HG02870 (cell line): ENCODE results near the gene COL25A1.
A peak's percentile ranks its signal among the peaks of the same experiment; 100 is the strongest.

Experiments used
- ATAC-seq: cut with Tn5 transposase; IDR thresholded peaks from one replicate; pipeline ENCODE4 v1.9.1; 2021; ENCODE audit warnings: mild to moderate bottlenecking, moderate library complexity; ENCODE audit not compliant: unreplicated experiment

The COL25A1 gene

GRCh38 chr4:109294006-109294405, 8.5 kb downstream of the COL25A1 start:
- ATAC-seq: peak; percentile 91

- ATAC-seq: no peak
These were observed 10.7 kb downstream of the COL25A1 start for GRCh38 chr4:109291707-109292238.

GRCh38 chr4:109290918-109291317, 11.5 kb downstream of the COL25A1 start:
- ATAC-seq: no peak

- ATAC-seq: peak; percentile 77
These were observed 23.8 kb downstream of the COL25A1 start for GRCh38 chr4:109278594-109279031.

DNA sequence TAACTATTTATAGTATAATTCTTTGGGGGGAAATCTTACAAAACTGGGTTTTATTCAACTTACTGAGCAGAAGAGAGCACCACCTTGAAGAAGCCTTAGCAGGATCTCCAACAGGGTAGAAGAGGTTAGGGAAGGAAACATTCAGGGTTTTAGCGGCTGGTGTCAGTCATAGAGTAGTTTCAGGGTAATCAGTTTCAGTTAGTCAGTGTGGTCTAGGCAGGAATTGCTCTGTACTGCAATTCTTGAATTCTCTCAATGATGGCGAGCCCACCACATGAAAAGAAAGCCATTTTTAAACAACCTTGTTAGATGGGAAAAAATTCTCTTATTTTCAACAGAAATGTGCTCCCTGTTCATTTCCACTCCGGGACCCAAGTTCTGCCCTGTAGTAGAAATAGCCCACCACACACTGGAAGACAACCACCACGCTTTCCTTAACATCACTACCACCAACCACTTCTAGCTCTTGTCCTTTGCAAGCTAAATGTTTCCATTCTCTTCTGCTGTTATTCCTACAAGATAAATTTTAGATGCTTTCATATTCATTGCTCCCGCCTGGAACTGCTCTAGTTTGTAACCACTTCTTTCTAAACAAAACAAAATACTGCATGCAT, 25.9 kb downstream of the COL25A1 start:
- peak; percentile 81 for ATAC-seq

DNA sequence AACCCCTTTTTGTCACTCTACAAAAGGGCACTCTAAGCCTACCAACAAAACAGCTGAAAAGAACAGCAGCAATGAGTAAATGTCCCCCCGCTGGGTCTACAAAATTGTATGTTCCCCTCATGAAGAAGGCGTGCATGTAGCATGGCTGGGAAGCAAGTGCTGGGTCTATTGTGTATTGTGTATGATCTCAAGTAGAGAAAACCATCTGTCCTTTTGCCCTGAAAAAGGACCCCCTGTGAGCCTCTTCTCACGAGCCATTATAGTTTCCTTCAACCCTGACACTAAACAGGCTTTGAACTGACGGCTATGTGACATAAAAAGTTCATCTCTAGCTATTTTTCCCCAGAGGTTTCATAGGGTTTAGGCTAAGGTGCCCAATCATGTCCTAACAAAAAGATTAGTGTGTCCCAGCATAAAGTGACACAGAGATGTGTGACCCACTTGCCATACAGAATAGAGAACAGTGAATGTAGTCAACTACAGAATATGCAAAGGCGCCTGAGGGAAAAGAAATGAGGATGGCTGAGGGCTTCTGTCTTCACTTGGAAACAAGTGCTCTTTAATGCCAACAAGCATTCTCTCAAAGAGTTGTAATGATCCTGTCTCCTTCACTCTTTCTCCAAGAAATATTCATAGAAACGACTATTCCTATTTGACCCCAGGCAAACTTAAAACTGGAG, 27.3 kb downstream of the COL25A1 start:
- no peak for ATAC-seq

DNA sequence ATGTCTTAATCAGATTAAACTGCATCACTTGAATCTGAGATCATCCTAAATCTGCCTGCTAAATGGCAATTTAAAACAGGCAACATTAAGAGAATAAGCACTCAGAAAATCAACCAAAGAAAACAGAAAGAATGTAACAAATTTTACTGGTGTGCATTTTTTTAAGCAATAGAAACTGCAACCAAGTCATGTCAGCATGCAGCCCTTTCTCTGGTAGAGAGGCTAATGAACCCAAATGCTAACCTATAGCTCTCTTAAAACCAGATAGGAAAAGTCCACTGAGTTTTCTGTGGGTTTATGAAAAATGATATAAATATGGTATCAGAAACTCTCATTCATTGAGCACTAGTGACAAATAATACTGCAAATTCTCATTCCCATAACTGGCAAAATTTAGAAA, 35.6 kb downstream of the COL25A1 start:
- ATAC-seq: no peak

DNA sequence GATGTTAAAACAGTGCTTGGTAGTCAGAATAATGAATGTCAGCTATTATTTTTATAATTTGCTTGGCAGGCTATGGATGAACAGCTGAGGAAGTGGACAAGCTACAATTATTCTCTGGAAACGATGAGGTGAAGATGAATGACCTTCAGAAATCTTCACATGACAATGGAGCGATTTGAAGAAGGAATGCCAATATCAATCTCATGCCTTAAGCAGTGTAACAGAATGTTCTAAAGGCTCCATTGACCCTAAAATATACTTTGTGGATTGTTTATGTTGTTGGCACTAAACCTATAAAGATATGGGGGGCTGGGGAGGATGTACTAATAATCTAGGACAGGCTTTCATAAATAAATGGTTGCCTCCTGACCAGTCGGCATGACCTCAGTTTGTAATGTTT, 36.2 kb downstream of the COL25A1 start:
- ATAC-seq: no peak

- ATAC-seq: no peak
These were observed 38.7 kb downstream of the COL25A1 start for GRCh38 chr4:109263721-109264120.

- ATAC-seq: no peak
These were observed 45.6 kb downstream of the COL25A1 start for GRCh38 chr4:109256818-109257217.

DNA sequence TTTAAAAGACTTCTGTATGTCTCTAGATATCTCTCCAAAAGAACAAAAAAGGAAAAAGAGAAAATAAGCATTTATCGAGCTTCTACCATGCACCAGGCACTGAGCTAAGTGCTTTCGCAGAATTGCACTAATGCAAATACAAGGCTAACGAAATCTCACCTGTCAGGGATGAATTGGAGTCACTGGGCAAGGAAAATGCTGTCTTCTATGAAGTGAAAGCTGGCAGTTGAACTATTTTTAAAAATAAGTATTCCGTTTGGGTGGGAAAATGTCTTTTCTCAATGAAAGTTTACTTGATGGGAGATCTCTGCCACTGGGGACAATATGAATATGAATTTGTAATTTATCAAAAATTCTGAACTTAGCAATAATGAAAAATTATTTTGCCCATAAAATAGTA, 47.6 kb downstream of the COL25A1 start:
- no peak for ATAC-seq

GRCh38 chr4:109251396-109251795, 51.1 kb downstream of the COL25A1 start:
- no peak for ATAC-seq

GRCh38 chr4:109248322-109248900, 54.0 kb downstream of the COL25A1 start:
- ATAC-seq: no peak

DNA sequence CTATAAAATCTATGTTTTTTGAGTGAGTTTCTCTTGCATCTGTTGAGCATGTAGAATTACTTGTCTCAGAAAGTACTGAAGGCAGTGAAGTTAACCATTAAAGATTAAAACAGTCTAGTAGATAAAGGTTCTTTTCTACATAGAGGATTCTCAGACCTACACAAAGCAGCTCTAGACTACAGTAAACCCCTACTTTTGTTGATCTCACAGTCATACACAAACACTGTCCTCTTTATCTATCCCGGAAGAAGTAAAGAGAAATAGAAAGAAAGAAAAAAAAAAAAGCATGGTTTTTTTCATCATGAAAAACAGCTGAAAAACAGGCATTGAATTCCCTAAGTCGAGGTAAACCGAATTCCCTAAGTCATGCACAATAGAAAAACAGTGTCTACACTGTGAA, 58.6 kb downstream of the COL25A1 start:
- ATAC-seq: no peak

DNA sequence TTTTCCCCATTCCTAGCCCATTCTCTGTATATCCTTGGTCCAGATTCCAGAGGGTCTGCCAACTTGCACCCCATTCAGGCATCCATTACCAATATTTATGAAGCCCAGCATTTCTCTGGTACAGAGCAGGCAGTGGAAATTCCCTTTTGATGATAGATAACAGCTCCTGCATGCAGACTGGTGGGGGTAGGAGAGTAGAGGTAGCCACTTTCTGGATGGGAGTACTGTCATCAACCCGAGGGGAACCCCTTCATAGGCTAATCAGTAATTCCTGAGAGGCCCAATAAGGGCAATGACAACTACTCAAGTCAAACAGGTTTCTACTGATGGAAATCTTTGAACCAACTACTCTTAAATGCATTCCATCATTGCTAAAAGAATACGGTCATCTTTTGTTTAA, 63.7 kb downstream of the COL25A1 start:
- ATAC-seq: no peak

GRCh38 chr4:109235683-109236082, 66.8 kb downstream of the COL25A1 start:
- no peak for ATAC-seq

GRCh38 chr4:109234596-109234995, 67.9 kb downstream of the COL25A1 start:
- no peak for ATAC-seq

DNA sequence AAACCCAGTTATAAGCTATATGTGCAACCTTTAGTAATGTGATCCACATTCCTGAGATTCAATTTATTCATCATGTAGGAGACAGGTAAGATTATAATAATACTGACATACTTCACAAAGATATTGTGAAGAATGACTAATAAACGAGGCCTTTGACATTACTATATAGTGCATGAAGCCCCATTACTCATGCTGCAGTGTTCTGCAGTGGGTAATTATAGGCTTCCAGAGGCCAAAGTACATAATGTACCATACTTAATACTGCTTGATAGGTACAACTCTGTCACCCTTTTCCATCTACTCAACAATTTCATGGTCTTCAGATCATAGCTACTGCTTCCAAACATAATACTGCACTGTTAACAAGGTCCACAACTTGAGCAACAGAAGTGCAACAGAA, 68.9 kb downstream of the COL25A1 start:
- no peak for ATAC-seq

DNA sequence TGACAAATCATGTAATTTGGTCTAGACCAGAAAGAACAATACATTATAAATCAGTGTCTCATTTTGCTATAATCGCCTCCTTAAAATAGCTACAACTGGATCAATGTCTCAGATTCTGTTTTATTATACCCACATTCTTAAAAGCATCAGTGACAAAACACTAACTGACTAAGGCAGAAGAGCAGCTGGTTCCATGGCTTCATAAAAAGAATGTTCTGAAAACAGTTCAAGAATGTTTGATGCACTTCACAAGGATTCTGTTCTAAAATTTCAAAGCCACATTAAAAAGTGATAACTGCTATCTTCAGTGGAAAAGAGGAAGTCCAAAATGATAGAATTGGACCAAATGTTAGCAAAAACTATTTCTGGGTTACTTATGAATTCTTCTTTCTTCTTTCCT, 69.8 kb downstream of the COL25A1 start:
- ATAC-seq: no peak

- ATAC-seq: no peak
These were observed 71.1 kb downstream of the COL25A1 start for GRCh38 chr4:109231331-109231730.

GRCh38 chr4:109229028-109229427, 73.4 kb downstream of the COL25A1 start:
- no peak for ATAC-seq

DNA sequence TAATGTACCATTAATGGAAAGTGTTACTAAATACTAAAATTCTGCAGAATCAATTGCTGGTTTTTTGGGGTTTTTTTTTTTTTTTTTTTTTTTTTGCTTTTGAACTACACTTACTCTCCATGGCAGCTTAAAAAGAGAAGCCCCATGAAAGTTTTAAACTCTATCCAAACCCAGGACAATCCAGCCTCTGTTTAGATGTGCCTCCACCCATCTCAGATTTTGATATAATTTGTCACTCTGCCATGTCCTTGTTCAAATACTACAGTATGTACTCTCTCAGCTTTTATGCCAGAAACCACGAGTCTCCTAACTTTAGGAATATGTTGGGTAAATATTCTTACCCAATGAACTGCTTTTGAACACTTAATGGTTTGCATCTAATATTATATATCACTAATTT, 84.2 kb downstream of the COL25A1 start:
- ATAC-seq: no peak
